Activated naive CD4-positive, alpha-beta T cell treated with Interleukin-2 at 50 U/mL for 16 hours (primary cell): ENCODE data around the gene POU5F2.

Experiments used
- DNase-seq: peaks from one replicate; pipeline ENCODE4 v3.0.0-alpha.2; 2020

POU5F2 gene, protein sequence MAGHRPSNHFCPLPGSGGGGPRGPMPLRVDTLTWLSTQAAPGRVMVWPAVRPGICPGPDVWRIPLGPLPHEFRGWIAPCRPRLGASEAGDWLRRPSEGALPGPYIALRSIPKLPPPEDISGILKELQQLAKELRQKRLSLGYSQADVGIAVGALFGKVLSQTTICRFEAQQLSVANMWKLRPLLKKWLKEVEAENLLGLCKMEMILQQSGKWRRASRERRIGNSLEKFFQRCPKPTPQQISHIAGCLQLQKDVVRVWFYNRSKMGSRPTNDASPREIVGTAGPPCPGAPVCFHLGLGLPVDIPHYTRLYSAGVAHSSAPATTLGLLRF

DNA sequence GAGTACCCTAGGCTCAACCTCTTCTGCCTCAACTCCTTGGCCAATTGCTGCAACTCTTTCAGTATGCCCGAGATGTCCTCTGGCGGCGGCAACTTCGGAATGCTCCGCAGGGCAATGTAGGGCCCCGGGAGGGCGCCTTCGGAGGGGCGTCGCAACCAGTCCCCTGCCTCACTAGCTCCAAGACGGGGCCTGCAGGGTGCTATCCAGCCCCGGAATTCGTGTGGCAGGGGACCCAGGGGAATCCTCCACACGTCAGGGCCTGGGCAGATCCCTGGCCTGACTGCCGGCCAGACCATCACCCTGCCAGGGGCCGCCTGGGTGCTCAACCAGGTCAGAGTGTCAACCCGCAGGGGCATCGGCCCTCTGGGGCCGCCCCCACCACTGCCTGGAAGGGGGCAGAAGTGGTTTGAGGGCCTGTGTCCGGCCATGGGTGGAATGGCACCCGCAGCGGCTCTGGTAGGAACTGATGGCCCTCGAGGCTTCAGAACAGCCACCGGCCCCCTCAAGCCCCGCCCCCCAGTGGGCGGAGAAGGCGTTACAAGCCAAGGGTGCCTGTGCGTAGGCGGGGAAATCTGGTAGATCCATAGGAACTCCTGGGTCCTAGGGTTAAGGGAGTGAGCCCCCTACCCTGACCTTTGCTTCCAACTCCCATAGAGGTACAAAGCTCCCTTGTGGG, at the start of gene POU5F2:
Gene POU5F2, minus strand, starts transcription at position 465 of the 676 bp plus-strand sequence. Its CDS starts 37 bp downstream, at position 428.
- no peak for DNase-seq

DNA sequence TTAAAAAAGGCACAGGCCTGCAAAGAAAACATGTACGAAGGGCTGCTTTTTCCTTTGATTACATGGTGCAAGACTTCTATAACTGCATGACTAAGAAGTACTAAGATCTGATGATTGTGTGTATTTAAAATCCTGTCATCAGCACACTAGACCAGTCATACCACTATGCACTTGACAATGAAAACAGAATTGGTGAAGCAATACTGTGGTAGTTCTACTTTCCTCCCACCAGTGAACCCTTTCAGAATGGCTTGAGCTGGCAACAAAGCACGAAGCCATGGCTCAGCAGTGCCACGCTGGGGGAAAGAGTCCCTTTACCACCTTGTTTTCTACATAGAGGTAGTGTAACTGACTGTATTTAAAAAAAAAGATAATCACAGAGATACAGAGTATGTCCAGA, 49.0 kb upstream of the POU5F2 start:
- no peak for DNase-seq

DNA sequence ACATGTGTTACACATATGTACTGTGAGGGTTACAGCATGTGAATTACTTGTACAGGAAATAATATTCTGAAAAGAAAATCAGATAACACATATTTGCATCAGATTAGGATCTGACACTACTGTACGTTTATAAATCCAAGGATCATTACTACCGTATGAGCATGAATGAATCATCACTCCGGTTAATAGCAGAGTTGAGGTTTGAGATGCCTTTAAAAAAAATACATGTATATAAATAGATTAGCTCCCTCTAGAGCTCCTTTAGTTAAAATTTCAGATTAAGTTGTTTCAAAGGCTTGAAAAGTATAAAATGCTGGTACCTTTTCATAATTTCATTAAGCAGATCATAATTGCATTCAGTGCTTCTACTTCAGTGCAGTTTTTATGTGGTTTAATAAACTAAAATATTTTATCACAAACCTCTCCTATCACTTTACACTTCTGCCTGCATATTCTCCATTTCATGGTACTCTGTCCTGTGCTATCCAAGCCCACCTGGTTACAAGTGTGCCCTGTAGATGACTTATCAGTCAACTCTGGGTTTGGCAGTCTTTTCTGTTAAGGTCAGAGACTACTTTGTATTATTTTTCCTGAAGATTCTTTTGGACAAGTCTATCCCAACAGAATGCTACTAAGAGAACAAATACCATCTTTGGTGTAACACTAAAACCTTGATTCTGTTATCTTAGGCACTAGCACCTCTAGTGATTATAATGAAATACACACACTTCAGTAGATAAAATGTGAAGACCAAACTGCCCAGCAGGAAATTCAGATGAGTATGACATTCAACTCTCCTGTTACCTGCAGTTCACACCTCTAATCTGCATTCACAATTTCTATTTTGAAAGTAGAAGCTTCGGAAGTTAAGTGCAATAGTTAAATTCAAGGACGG, 48.0 kb upstream of the POU5F2 start:
- no peak for DNase-seq

DNA sequence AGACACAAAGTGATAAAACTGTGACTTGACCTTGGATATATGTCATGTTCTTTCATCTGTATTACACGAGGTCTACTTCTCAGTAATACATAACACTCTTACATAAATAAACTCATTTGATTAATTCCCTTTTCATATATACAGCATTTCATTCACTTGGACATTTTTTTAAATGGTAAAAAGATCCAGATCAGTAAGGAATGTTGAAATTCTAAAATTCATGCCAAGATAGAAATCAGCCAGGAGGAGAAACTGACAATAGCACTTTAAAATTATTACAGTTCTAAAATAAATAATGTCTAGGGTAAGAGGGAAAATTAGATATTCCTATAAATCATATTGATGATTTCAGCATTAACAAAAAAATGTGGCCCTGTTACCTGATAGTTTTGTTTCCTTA, 46.2 kb upstream of the POU5F2 start:
- no peak for DNase-seq

DNA sequence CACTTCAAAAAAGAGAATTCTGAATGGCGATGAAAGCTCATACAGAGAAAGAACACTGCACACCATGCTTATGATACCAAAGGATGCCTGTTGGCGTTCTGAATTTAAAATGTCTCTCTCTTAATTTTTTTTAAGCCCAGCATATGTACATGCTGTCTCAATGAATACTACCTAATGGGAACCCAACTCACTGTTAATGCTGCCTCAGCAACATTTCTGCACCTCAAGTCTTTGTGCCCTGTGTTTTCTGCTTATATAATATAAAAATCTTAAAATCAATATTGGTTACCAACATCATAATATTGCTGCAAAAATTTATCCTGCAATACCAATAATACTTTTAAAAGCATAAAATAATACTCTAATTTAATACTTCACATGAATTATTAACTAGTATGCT, 44.1 kb upstream of the POU5F2 start:
- DNase-seq, result no peak

DNA sequence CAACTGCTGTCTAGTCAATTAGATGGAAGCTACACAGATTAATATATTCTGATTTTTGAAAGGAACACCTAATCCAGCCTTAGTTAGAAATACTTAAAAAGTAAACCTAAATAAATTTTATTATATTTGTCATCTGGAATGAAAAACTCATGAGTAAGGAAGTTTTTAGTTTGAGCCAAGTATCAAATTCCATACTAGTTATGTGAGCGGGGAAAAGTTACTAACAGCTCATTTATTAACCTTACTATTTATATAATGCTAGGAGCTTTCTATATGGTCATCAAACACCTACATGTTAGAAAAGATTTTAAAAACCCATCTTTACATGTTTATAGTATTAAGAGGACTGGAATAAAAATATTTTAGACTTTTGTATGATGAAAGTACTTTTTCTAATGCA, 41.6 kb upstream of the POU5F2 start:
- DNase-seq, result no peak

DNA sequence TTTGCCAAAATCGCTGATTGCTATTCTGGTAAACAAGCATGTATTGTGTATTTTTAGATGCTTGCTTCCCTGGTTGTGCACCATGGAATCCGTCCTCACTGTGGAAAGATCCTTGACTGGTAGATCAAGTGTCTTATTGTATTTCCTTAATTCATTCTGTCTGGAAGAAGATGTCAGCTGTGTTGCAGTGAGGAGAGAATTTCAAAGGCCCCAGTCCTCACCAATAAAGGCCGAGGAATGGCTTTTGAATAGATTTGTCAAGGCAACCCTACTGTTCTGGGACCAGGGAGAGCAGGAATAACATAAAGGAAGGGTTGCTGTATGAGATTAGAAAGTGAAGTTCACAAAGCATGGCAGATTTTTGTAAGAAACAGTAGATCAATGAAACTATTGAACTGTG, 36.2 kb upstream of the POU5F2 start:
- no peak for DNase-seq

DNA sequence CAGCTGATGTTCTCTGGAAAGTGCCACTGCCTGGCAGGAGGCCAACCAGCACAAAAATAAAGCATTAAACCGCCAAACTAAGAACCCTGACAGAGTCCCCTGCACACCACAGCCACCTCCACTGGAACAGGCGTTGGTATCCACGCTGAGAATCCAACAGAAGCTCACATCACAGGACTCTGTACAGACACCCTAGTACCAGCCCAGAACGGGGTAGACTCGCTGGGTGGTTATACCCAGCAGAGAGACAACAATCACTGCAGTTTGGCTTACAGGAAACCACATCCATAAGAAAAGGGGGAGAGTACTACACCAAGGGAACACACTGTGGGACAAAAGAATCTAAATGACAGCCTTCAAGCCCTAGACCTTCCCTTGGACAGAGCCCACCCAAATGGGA, 15.0 kb upstream of the POU5F2 start:
- no peak for DNase-seq

DNA sequence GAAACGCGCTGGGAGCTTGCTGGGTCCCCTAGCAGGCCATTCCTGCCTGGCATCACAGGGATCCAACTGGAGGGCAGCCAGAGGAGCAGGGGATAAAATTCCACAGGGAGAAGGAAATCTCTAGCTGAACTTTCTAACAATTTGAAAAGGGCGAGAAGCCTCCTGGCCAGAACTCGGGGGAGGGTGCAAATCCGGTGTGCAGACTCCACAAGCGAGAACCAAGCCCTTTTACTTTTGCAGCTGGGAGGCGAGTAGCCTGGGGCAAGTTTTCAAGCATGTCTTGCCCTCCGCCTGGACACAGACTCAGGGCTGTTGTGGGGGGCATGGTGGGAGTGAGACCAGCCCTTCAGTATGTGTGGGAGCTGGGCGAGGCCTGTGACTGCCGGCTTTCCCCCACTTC, 14.3 kb upstream of the POU5F2 start:
- DNase-seq, result no peak

DNA sequence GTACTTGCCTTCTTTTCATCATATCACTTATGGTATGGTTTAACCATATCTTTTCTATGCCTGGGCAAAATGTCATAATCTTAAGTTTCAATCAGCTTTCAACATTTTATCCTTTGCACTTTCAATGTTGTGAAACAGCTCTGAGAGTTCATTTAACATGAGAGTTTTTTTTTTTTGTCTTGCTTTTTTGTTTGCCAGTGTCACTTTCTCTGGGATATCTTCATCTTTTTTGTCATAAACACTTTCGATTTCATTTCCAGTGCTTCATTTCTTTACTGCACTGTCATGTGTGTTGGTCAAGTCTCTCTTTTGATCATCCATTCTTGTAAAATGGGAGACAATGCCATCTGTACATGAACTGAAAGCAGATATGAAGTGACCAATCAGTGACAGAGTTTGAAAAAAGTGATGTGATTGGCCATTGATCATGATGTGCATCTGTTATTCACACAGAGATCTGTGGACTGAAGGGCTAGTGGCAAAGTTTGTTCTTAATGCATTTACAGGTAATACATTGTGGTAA, 7.5 kb upstream of the POU5F2 start:
- no peak for DNase-seq

DNA sequence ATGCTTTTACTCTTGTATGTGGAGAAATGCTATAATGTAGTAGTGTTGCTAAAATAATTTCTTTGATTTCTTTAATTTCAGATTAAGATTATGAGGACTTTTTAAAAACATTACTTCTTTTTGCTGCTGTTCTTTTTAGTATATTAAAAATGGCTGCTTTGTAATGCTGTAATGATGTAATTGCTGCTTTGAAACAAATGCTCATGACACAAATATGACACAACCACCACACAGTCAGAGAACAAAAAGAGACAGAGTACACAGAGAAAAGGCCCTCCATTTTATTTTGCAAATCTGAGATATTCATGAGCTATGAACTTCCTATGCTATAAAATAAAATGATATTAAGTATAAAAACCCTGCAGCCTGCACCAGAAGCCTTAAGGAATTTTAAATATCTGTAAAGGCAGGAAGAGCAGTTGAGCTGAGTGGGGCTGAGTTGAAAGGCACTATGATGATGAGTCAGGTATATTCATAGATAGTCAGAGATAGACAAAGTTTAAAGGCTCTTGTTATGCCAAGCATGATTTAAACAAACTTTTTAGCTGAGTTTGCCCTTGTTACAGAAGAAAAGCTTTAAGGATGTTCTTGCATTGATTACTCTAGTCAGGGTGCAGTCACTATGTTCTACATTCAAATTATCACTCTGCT, 5.1 kb upstream of the POU5F2 start:
- no peak for DNase-seq

DNA sequence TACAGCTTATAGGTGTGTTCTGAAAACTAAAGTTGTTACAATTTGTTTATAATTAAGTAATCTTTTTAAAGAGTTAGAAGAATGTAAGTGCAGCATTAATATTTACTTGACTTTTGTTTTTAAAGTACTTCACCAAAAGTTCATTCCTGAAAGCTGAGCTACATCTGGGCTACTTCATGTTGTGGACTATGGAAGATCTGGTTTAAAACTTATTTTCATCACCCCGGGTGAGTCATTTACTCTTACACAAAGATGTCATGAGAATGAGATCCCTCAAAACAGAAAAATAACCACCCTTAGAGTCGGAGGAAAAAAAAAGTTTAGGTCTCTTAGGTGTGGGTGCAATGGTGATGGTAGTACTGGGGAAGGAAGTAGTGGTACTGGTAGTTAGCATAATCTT, 5.1 kb downstream of the POU5F2 start:
- DNase-seq, result no peak

DNA sequence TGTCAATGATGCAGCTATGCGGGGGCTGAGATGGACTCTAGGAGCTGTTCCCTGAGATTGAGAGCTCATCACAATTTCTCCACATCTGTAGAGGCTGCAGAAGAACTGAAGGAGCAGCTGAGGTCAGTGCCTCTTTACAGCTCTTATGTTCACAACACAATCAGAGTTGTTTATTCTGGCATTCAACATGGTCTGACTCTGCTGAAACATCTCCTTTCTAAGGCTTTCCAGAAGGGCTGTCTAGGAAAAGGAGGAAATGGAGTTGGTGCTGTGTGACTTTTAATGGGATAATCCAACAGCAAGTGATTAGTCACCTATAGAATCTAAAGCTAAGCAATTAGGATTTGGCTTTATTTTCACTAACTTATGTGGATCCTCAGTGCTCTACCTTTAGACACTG, 6.0 kb downstream of the POU5F2 start:
- no peak for DNase-seq

DNA sequence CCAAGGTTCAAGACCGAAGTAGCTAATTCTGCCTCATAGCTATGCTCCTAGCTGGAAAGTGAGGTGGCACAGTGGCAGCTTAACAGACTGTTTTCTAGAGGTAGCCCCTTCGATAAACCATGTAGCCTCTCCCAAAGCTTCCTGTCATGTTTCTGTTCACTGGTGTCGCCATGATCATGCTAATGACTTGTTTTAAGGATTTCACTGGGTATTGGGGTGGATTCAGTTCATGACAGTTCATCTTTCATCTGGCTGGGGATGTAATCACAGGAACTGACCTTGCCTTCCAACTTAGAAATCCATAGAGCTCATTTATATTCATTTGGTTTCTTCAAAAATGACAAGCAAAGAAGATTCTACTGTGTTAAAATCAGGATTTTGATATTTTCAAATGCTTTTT, 9.4 kb downstream of the POU5F2 start:
- DNase-seq, result no peak

DNA sequence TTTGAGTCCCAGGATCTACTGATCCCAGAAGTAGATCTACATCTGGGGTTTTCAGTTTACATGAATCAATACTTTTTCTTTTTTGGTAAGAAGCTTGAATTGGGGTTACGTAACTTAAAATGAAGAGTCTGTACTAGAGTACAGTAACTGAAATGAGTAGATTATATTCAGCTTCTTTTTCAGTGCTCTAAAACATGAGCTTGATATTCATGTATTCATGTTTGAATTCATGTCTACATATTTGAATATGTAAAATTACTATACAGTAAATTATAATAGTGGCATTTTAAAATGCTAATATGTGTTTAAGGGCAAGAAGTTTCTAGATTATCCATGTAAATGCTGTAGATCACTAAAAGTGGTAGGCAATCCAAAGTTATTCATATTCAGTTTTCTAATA, 14.8 kb downstream of the POU5F2 start:
- no peak for DNase-seq

DNA sequence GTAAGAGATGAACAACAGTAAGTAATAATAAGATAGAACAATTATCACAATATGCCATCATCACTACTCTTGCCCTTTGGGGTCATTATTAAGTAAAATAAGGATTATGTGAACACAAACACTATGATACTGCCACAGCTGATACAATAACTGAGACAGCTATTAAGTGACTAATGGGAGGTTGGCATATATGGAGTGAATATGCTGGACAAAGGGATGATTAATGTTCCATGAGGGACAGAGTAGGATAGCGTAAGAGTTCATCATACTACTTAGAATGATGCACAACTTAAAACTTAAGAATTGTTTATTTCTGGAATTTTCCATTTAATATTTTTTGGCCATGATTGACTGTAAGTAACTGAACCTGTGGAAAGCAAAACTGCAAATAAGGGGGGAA, 16.6 kb downstream of the POU5F2 start:
- no peak for DNase-seq

DNA sequence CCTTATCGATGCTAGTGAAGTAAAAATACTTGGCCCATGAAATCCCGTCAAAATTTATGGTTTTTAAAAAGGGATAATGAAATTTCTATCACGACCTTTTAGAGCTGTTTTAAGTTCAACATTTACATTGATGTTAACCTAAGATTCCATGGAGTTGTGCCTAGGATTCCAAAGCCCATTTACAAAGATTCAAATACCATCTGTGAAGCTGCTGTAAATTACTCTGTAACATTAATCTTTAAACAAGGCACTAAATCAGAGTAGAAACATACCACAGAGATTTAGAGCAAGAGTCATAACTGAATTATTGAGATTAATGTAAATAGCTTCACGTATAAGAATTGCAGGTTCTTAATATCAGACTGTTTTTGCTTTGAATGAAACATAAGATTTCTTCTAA, 17.7 kb downstream of the POU5F2 start:
- no peak for DNase-seq

DNA sequence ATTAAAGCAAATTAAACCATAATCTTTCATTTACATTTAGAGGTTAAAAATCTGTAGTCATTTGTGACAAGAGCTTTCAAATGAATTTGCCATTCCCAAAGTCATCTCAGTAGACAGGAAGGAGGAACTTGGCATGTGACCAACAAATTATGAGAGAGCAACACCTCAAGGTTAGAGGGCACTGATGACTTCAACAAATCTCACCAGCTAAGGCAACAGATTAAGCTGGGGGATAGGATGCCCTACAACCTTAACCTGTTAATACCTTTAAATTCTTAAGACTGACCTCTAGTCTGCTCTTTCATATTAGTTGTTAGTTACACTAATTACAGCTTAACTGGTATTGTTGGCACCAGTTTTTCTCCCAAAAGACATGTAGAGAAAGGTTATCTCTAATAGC, 18.4 kb downstream of the POU5F2 start:
- DNase-seq, result no peak

DNA sequence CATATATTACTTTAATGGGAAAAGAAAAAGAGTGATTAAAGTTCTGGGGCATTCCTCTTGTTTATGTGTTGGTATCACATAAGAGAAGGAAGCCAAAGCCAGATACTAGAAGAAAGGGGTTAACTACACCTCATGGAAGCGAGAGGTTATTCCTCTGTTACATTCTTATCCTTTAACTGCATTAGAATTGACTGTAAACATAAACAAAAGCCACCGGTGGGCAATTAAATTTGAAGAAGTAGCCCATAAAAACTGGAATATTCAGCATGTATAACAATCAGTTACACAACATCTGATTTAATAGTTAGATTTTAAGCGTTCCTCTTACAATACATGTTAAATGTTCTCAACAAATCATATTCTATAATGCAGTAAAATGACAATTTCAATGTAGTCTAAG, 18.8 kb downstream of the POU5F2 start:
- DNase-seq, result no peak

DNA sequence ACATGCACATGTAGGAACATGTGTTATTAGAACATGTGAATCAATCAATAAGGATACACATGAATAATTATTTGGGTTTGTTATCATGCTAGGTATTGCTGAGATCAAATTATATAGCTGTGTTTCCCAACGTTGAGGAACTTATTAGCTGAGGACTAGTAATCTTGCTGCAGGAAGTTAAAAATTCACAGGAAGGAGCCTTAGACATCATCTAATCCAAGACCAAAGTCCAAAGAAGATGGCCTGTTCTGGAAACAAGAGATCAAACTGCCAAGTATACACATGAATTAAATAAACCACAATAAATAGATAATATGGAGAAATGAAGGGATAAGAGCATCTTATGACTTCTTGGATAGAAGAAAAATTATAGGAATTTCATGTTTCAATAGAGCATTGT, 19.9 kb downstream of the POU5F2 start:
- no peak for DNase-seq

DNA sequence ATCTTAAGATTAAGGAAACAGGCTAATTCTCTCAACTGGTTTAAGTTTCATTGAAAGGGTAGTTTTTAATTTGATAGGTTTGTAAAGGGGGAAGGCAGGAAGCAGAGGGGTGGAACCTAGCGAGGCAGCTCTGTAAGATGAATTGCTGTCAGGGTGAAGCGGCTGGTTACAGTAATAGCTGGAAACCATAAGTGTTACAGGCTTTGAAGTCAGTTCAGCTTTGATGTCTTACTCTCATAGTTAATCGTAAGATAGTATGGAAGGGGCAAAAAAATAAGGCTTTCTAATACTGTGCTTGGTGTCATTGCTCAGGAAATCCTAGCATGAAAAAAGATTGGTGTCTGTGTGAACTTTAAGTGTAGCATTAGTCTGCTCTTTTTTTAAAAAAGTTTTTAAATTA, 20.3 kb downstream of the POU5F2 start:
- no peak for DNase-seq

DNA sequence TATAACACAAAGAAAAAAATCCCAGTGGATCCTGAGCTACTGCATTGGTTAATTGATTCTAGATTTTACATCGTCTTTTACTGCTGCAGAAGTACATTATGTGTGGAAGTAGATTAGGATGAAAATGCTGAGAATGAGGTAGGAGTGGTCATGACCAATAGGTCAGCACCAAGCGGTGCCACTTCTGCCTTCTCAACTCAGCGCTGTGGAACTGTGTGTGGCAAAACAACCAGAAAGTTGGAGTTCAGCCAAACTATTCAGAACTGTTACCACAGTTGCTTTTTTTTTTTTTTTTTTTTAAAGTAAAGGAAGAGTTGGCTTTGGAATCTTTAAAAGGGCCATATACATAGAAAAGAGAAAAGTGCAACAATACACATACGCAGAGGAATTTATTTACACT, 24.2 kb downstream of the POU5F2 start:
- DNase-seq, result no peak

DNA sequence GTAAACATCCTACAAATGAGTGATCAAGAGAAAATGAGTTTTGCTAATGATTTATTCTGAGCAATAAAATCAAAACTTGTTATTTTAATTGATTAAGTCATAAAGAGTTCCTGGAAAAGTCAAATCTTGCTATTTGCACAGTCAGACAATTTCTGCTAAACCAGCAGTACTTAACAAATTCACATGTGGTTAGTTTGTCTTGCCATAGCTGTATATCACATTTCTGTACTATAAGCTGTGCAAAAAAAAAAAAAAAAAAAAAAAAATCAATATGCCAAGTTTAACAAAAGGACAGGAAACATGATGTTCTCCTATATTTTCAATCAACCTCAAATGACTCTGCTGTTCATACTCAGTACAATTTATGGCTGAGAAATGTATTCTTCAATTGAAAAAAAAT, 24.9 kb downstream of the POU5F2 start:
- DNase-seq, result no peak
